ENCODE results near the gene SPOP.
A peak's percentile ranks its signal among the peaks of the same experiment; 100 is the strongest.
"Not testable (repeated sequence)": the region's sequence is repeated elsewhere in the genome, so short reads cannot be mapped to it uniquely, and the experiment has no call there.

Gene SPOP

DNA sequence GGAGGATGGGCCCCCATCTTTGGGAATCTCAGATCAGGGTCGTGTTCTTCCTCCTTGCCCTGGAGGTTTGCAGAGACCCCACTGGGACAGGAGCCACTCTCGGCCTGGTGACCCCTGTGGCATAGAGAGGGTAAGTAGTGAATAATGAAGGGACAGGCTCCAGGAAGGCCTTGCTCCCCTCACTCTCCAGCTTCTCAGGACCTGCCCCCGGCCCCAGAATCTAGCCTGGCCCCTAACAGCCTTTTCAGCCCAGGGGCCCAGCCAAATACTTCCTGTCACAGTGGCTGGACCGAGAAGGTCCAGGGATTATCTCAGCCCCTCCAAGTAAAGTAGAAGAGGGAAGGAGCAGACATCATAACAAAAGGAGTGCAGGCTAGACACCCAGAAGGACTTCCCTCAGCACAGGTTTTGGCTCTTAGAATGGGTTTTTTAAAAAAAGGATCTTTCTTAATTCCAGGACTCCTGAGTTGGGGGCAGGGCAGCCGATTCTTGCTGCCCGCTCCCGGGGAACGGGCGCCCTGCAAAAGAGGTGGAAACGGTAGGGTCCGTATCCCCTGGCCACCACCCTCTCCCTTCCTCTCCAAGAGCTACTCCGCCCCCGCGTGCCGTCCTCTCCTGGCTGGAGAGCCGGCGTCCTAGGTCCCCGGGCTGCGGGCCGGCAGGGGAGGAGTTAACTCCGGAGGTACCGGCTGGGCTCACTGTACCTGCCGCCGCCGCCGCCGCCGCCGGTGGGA, 102.8 kb downstream of the SPOP start:
- Histone ChIP-seq H3K36me3 (ENCODE audit: insufficient read depth, low read length) (peaks cover 7% of the 10 kb centered on the region), H3K27ac (ENCODE audit: low read depth, low read length) (peak overlapping the region; percentile 85), H3K4me1 (ENCODE audit: insufficient read depth, low read length) (peaks cover 41% of the 10 kb centered on the region), H3K9me3 (ENCODE audit: low read length) (no peaks in the 10 kb centered on the region), H3K4me3 (ENCODE audit: low read depth in 1 of 2, low read length in 2 of 2) (peak overlapping the region; percentile 2 to 84), H3K9ac (ENCODE audit: low read length) (no peak overlapping the region), H3K27me3 (ENCODE audit: control insufficient read depth in 1 of 2, insufficient read depth in 2 of 2, low read length in 2 of 2) (peaks cover 0 to 8% of the 10 kb centered on the region in 2 donors)

DNA sequence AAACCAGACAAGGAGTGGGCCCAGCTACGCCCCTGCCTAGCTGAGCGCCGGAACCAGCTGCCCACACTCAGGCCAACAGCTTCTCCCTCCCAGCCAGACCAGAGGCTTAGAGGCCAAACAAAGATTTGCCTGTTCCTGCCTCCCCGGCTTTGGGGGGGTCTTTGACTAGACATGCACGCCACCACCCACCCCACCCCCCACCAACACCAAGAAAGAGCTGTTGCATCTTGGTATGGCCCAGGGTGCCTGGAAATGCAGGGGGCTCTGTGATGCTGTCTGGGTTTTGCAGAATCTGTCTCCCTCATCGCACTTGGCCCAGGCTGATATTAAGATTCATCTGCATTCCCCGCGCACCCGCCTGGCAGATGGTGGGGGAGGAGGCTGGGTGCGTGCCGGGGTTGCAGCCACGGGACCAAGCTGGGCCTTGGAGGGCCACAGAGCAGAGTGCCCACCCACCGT, 103.5 kb downstream of the SPOP start:
- Histone ChIP-seq H3K36me3 (ENCODE audit: insufficient read depth, low read length) (peaks cover 2% of the 10 kb centered on the region), H3K9ac (ENCODE audit: low read length) (no peak overlapping the region), H3K4me3 (ENCODE audit: low read depth in 1 of 2, low read length in 2 of 2) (no peak overlapping the region), H3K4me1 (ENCODE audit: insufficient read depth, low read length) (peaks cover 39% of the 10 kb centered on the region), H3K27ac (ENCODE audit: low read depth, low read length) (peak overlapping the region; percentile 85), H3K9me3 (ENCODE audit: low read length) (no peaks in the 10 kb centered on the region), H3K27me3 (ENCODE audit: control insufficient read depth in 1 of 2, insufficient read depth in 2 of 2, low read length in 2 of 2) (peaks cover 0 to 8% of the 10 kb centered on the region in 2 donors)

DNA sequence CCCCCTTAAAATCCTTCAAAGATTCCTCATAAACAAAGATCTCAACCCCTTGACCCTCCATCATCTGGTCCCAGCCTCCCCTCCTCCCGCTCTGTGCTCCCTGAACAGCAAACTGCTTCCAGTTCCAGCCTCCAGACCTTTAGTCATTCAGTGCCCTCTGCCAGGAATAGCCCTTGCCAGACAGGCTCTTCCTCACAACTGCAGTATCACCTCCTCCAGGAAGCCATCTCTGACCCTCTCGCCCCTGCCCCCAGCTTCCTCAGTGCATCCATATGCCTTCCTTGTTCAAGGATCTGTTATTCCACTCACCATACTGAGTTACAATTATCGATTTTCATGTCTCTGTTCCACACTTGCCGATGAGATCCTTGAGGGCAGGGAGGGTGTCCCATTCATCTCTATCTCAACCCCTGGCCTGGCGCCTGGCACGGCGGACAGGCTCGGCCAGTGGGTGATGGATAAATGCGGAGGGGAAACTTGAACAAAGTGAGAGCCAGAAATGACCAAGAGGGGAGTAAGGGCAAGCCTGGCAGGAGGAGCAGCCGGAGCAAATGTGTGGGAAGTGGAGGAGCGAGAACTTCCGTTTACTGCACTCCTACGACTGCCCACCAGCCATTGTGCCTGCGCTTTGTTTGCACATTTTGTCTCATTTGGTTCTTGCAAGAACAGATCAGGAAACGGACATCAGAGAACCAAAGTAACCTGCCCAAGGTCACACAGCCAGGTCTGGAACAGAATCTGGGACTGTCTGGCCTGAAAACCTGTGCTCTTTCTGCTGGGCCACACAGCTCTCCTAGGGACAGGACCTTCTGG, 104.2 kb downstream of the SPOP start:
- peak overlapping the region; percentile 85 for H3K27ac ChIP-seq (ENCODE audit: low read depth, low read length)
- no peak overlapping the region for H3K4me3 ChIP-seq (ENCODE audit: low read depth in 1 of 2, low read length in 2 of 2)
- no peaks in the 10 kb centered on the region for H3K9me3 ChIP-seq (ENCODE audit: low read length)
- peaks cover 32% of the 10 kb centered on the region for H3K4me1 ChIP-seq (ENCODE audit: insufficient read depth, low read length)
- H3K9ac ChIP-seq (ENCODE audit: low read length): no peak overlapping the region
- peaks cover 0 to 8% of the 10 kb centered on the region in 2 donors for H3K27me3 ChIP-seq (ENCODE audit: control insufficient read depth in 1 of 2, insufficient read depth in 2 of 2, low read length in 2 of 2)
- no peaks in the 10 kb centered on the region for H3K36me3 ChIP-seq (ENCODE audit: insufficient read depth, low read length)

DNA sequence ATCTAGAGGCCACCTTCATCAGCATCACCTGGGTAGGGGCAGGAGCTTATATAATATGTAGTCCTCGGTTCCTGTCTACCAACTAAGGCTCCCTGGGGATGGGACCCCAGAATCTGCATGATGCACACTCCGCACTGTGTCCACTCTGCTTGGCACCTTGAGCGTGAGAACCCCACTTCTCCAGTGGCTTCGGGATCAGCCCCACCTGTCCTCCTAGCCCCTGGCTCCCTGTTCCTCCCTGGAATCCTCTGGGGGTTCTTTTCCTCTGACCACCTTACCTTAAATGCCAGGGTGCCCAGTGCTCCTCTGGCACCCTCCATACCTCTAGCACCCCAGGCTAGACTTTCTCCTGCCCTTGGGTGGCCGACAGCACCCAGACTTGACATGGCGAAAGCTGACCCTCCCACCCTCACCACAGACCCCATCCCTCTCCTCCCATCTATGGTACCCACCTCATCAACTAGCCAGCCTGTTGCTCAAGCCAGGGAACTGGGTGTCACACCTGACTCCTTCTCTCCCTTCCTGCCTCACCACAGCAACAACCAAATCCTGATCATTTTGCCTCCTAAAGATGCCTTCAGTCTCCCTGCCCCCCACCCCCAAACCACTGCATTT, 105.0 kb downstream of the SPOP start:
- no peak overlapping the region for H3K9ac ChIP-seq (ENCODE audit: low read length)
- H3K36me3 ChIP-seq (ENCODE audit: insufficient read depth, low read length): no peaks in the 10 kb centered on the region
- H3K4me3 ChIP-seq (ENCODE audit: low read depth in 1 of 2, low read length in 2 of 2): no peak overlapping the region
- no peaks in the 10 kb centered on the region for H3K9me3 ChIP-seq (ENCODE audit: low read length)
- H3K27ac ChIP-seq (ENCODE audit: low read depth, low read length): no peak overlapping the region
- H3K27me3 ChIP-seq (ENCODE audit: control insufficient read depth in 1 of 2, insufficient read depth in 2 of 2, low read length in 2 of 2): peaks cover 0 to 8% of the 10 kb centered on the region in 2 donors
- peaks cover 24% of the 10 kb centered on the region for H3K4me1 ChIP-seq (ENCODE audit: insufficient read depth, low read length)

- Histone ChIP-seq H3K36me3 (ENCODE audit: insufficient read depth, low read length) (no peaks in the 10 kb centered on the region), H3K27me3 (ENCODE audit: control insufficient read depth in 1 of 2, insufficient read depth in 2 of 2, low read length in 2 of 2) (peaks cover 0 to 8% of the 10 kb centered on the region in 2 donors), H3K4me1 (ENCODE audit: insufficient read depth, low read length) (peaks cover 23% of the 10 kb centered on the region), H3K4me3 (ENCODE audit: low read depth in 1 of 2, low read length in 2 of 2) (no peak overlapping the region), H3K9ac (ENCODE audit: low read length) (no peak overlapping the region), H3K9me3 (ENCODE audit: low read length) (no peaks in the 10 kb centered on the region), H3K27ac (ENCODE audit: low read depth, low read length) (no peak overlapping the region)
Observed at GRCh38 chr17:49572226-49572625, 105.7 kb downstream of the SPOP start.

GRCh38 chr17:49571764-49572163, 106.1 kb downstream of the SPOP start:
- peaks cover 0 to 7% of the 10 kb centered on the region in 2 donors for H3K27me3 ChIP-seq (ENCODE audit: control insufficient read depth in 1 of 2, insufficient read depth in 2 of 2, low read length in 2 of 2)
- no peak overlapping the region for H3K4me3 ChIP-seq (ENCODE audit: low read depth in 1 of 2, low read length in 2 of 2)
- no peak overlapping the region for H3K9ac ChIP-seq (ENCODE audit: low read length)
- H3K9me3 ChIP-seq (ENCODE audit: low read length): no peaks in the 10 kb centered on the region
- no peaks in the 10 kb centered on the region for H3K36me3 ChIP-seq (ENCODE audit: insufficient read depth, low read length)
- H3K4me1 ChIP-seq (ENCODE audit: insufficient read depth, low read length): peaks cover 25% of the 10 kb centered on the region
- H3K27ac ChIP-seq (ENCODE audit: low read depth, low read length): no peak overlapping the region

DNA sequence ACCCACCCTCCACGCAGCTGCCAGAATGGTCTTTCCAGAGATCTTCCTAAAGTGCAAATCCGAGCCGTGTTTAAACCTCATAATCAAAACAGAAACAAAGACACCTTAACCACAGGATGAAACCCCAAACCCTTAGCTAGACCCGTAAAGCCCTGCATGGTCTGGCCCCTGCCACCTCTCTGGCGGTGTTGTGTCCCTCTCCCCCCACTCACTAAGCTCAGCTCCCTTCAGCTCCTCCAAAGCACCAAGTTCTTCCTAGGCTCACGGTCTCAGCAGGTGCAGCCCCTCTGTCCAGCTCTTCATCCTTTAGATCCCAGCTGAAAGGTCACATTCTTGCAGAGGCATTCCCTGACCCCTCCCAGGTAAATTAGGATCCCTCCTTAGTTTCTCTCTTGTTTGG, 106.6 kb downstream of the SPOP start:
- H3K27ac ChIP-seq (ENCODE audit: low read depth, low read length): no peak overlapping the region

DNA sequence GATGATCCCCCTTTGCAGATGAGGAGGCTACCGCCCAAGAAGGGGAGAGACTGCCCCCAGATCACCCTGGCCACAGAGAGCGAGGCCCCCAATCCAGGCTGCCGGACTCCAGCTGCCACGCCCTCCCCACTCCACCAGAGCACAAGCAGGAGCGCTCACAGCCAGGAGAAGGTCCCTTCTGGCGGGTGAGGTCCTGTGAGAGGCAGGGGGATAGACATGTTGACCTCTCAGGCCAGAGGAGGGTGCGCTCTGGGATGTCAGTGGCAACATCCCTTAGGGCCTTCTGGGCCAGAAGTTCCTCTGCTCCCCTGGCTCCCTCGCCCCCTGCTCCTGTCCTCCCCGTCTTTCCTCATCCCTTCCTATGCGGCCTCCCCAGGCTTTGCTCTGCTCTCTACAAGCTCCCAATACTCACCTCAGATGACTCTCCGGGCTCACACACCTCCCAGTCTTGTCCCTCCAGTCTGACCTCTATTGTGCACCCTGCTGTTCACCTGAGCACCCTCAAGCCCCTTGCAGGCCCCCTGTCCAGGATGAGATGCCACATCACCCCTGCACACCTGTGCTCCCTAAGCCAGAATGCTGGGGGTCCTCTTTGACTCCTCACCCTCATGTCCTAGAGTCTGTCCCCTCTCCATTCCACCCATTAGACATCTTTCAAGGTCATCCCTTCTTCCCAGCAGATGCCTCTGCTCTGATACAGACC, 107.2 kb downstream of the SPOP start:
- Histone ChIP-seq H3K4me3 (ENCODE audit: low read depth in 1 of 2, low read length in 2 of 2) (no peak overlapping the region), H3K9ac (ENCODE audit: low read length) (no peak overlapping the region), H3K36me3 (ENCODE audit: insufficient read depth, low read length) (no peaks in the 10 kb centered on the region)

More for the DNA sequence above, 106.6 kb downstream of the SPOP start:
- peaks cover 0 to 2% of the 10 kb centered on the region in 2 donors for H3K27me3 ChIP-seq (ENCODE audit: control insufficient read depth in 1 of 2, insufficient read depth in 2 of 2, low read length in 2 of 2)
- H3K4me1 ChIP-seq (ENCODE audit: insufficient read depth, low read length): peaks cover 29% of the 10 kb centered on the region
- no peaks in the 10 kb centered on the region for H3K36me3 ChIP-seq (ENCODE audit: insufficient read depth, low read length)
- H3K4me3 ChIP-seq (ENCODE audit: low read depth in 1 of 2, low read length in 2 of 2): no peak overlapping the region
- no peak overlapping the region for H3K9ac ChIP-seq (ENCODE audit: low read length)
- no peaks in the 10 kb centered on the region for H3K9me3 ChIP-seq (ENCODE audit: low read length)

GRCh38 chr17:49568695-49569047, 109.2 kb downstream of the SPOP start:
- H3K9me3 ChIP-seq (ENCODE audit: low read length); H3K4me3 ChIP-seq (ENCODE audit: low read depth in 1 of 2, low read length in 2 of 2); H3K27me3 ChIP-seq (ENCODE audit: control insufficient read depth in 1 of 2, insufficient read depth in 2 of 2, low read length in 2 of 2); H3K36me3 ChIP-seq (ENCODE audit: insufficient read depth, low read length); H3K9ac ChIP-seq (ENCODE audit: low read length); H3K27ac ChIP-seq (ENCODE audit: low read depth, low read length): not testable (repeated sequence)
- peaks cover 29% of the 10 kb centered on the region for H3K4me1 ChIP-seq (ENCODE audit: insufficient read depth, low read length)

More for the DNA sequence above, 107.2 kb downstream of the SPOP start:
- no peaks in the 10 kb centered on the region for H3K27me3 ChIP-seq (ENCODE audit: control insufficient read depth in 1 of 2, insufficient read depth in 2 of 2, low read length in 2 of 2)
- no peaks in the 10 kb centered on the region for H3K9me3 ChIP-seq (ENCODE audit: low read length)
- peak overlapping the region; percentile 41 for H3K27ac ChIP-seq (ENCODE audit: low read depth, low read length)
- peaks cover 34% of the 10 kb centered on the region for H3K4me1 ChIP-seq (ENCODE audit: insufficient read depth, low read length)

- H3K27ac ChIP-seq (ENCODE audit: low read depth, low read length): peak overlapping the region; percentile 89
- H3K36me3 ChIP-seq (ENCODE audit: insufficient read depth, low read length): no peaks in the 10 kb centered on the region
- peak overlapping the region; percentile 38 to 48 for H3K4me3 ChIP-seq (ENCODE audit: low read depth in 1 of 2, low read length in 2 of 2)
- H3K9me3 ChIP-seq (ENCODE audit: low read length): no peaks in the 10 kb centered on the region
- peaks cover 29% of the 10 kb centered on the region for H3K4me1 ChIP-seq (ENCODE audit: insufficient read depth, low read length)
- no peaks in the 10 kb centered on the region for H3K27me3 ChIP-seq (ENCODE audit: control insufficient read depth in 1 of 2, insufficient read depth in 2 of 2, low read length in 2 of 2)
- H3K9ac ChIP-seq (ENCODE audit: low read length): peak overlapping the region; percentile 7
Observed at GRCh38 chr17:49567871-49568694, 109.8 kb downstream of the SPOP start.

All from muscle layer of colon (tissue), 2 donors.